ENCODE measurements around the gene GRSF1. TPM values are rescaled to one million over a fixed set of nuclear protein-coding genes. Genes with fewer than 3 reads are reported as not detected.

Gene GRSF1
- total and polyA plus RNA-seq, 11 donors = 37.6 to 114 (median 86.8) TPM

- intact Hi-C loops (cut with DNase I) = no loop called here
- 93 to 98% (median 97%) methylated on average over 3 of the region's 3 CpGs for WGBS, 4 donors
- no peak for DNase-seq
- H3K9me3 ChIP-seq = peaks cover 0 to 3% (median 0%) of the 10 kb centered on the region in 12 donors
- peaks cover 0 to 6% (median 0%) of the 10 kb centered on the region in 12 donors for H3K4me1 ChIP-seq
- no peak for TF ChIP-seq POLR2A (IDR thresholded peaks at IDR 0.05)
- no peak for TF ChIP-seq CTCF (IDR thresholded peaks at IDR 0.05)
- peaks cover 0 to 70% (median 56%) of the 10 kb centered on the region in 9 donors for H3K36me3 ChIP-seq
- no peak overlapping the region for H3K4me3 ChIP-seq
- no peak for ATAC-seq
- no peaks in the 10 kb centered on the region for H3K27me3 ChIP-seq
- no peak overlapping the region for H3K27ac ChIP-seq
These were observed 20.8 kb downstream of the GRSF1 start for GRCh38 chr4:70818921-70819320.

GRCh38 chr4:70818173-70818855 lies 21.4 kb downstream of the GRSF1 start:
- no peak overlapping the region for H3K4me3 ChIP-seq
- intact Hi-C loops (cut with DNase I) = no loop called here
- TF ChIP-seq POLR2A (IDR thresholded peaks at IDR 0.05) (no peak), CTCF (IDR thresholded peaks at IDR 0.05) (no peak)
- ATAC-seq (no peak), DNase-seq (no peak)
- H3K4me1 ChIP-seq = peaks cover 0 to 6% (median 0%) of the 10 kb centered on the region in 12 donors
- H3K27ac ChIP-seq = no peak overlapping the region
- peaks cover 0 to 3% (median 0%) of the 10 kb centered on the region in 12 donors for H3K9me3 ChIP-seq
- WGBS, 4 donors = 87 to 92% (median 88%) methylated on average over 5 of the region's 5 CpGs
- peaks cover 0 to 64% (median 50%) of the 10 kb centered on the region in 9 donors for H3K36me3 ChIP-seq
- no peaks in the 10 kb centered on the region for H3K27me3 ChIP-seq

- Histone ChIP-seq H3K36me3 (peaks cover 0 to 50% (median 36%) of the 10 kb centered on the region in 9 donors), H3K4me3 (no peak overlapping the region), H3K27me3 (no peaks in the 10 kb centered on the region), H3K27ac (no peak overlapping the region), H3K9me3 (peaks cover 0 to 3% (median 0%) of the 10 kb centered on the region in 12 donors), H3K4me1 (peaks cover 0 to 6% (median 0%) of the 10 kb centered on the region in 12 donors)
- 31 to 41% (median 35%) methylated on average over 2 of the region's 2 CpGs for WGBS, 4 donors
- TF ChIP-seq POLR2A (IDR thresholded peaks at IDR 0.05) (no peak), CTCF (IDR thresholded peaks at IDR 0.05) (no peak)
- ATAC-seq = no peak
- intact Hi-C loops (cut with DNase I) = no loop called here
- no peak for DNase-seq
These were observed 22.8 kb downstream of the GRSF1 start for GRCh38 chr4:70816894-70817293.

GRCh38 chr4:70815370-70815769 lies 24.3 kb downstream of the GRSF1 start:
- intact Hi-C loops (cut with DNase I) = no loop called here
- peaks cover 0 to 6% (median 0%) of the 10 kb centered on the region in 12 donors for H3K4me1 ChIP-seq
- TF ChIP-seq POLR2A (IDR thresholded peaks at IDR 0.05) = no peak
- no peak for TF ChIP-seq CTCF (IDR thresholded peaks at IDR 0.05)
- no peaks in the 10 kb centered on the region for H3K27me3 ChIP-seq
- WGBS, 4 donors = 94 to 100% (median 98%) methylated on average over 1 of the region's 1 CpG
- no peak overlapping the region for H3K4me3 ChIP-seq
- H3K27ac ChIP-seq = no peak overlapping the region
- H3K9me3 ChIP-seq = peaks cover 0 to 3% (median 0%) of the 10 kb centered on the region in 12 donors
- no peak for DNase-seq
- no peak for ATAC-seq
- H3K36me3 ChIP-seq = peaks cover 0 to 34% (median 21%) of the 10 kb centered on the region in 9 donors
